DND-41 (cell line): ENCODE measurements around the gene PTPRK.

Experiments
- ATAC-seq: fragments of 200-7000 bp; cut with Tn5 transposase; 3 replicates; pipeline ENCODE4 v1.9.1; 2021; ENCODE audit warnings: low read depth; ENCODE audit not compliant: insufficient read depth
- DNase-seq: peaks from one replicate; pipeline ENCODE4 v3.0.0-alpha.2; 2020
- H2AFZ ChIP-seq: 2 replicates; pipeline ENCODE4 v1.6.0; 2012; ENCODE audit warnings: low read depth, low read length
- H3K27ac ChIP-seq: 2 replicates; pipeline ENCODE4 v1.5.1; 2012; ENCODE audit warnings: low read length, inconsistent platforms
- H3K27me3 ChIP-seq: fragments of 200-600 bp; sonication (generic); 2 replicates; pipeline ENCODE4 v1.6.0; 2012; ENCODE audit warnings: low read length, mild to moderate bottlenecking, inconsistent platforms; ENCODE audit not compliant: insufficient read depth, poor library complexity
- H3K36me3 ChIP-seq: 2 replicates; pipeline ENCODE4 v1.5.1; 2012; ENCODE audit warnings: low read length, inconsistent platforms; ENCODE audit not compliant: insufficient read depth
- H3K4me1 ChIP-seq: 2 replicates; pipeline ENCODE4 v1.5.1; 2012; ENCODE audit warnings: mild to moderate bottlenecking, low read length; ENCODE audit not compliant: insufficient read depth
- H3K4me2 ChIP-seq: 2 replicates; pipeline ENCODE4 v1.6.0; 2012; ENCODE audit warnings: mild to moderate bottlenecking, moderate library complexity, low read length, inconsistent platforms; ENCODE audit not compliant: insufficient read depth
- H3K4me3 ChIP-seq, 2 experiments: fragments of 200-600 bp in 1 of 2; shearing (Covaris generic) in 1 of 2; 2 replicates each; pipeline ENCODE4 v1.5.1; 2012 to 2016; ENCODE audit warnings: inconsistent platforms in 2 of 2, low read length in 2 of 2, mild to moderate bottlenecking in 2 of 2, low read depth in 1 of 2, moderate library complexity in 1 of 2
- H3K79me2 ChIP-seq: 2 replicates; pipeline ENCODE4 v1.6.0; 2012; ENCODE audit warnings: low read length, inconsistent platforms; ENCODE audit not compliant: insufficient read depth
- H3K9ac ChIP-seq: 2 replicates; pipeline ENCODE4 v1.6.0; 2012; ENCODE audit warnings: low read depth, mild to moderate bottlenecking, inconsistent platforms, low read length, moderate library complexity
- H3K9me3 ChIP-seq: 2 replicates; pipeline ENCODE4 v1.5.1; 2012; ENCODE audit warnings: low read length, moderate library complexity, mild to moderate bottlenecking, inconsistent platforms; ENCODE audit not compliant: insufficient read depth, severe bottlenecking
- H4K20me1 ChIP-seq: 2 replicates; pipeline ENCODE4 v1.6.0; 2012; ENCODE audit warnings: low read length; ENCODE audit not compliant: insufficient read depth
- EZH2 ChIP-seq: IDR thresholded peaks from 3 replicates; pipeline ENCODE4 v1.6.1; 2012; ENCODE audit warnings: borderline replicate concordance, low read depth, mild to moderate bottlenecking, moderate library complexity, low read length, inconsistent platforms; ENCODE audit not compliant: severe bottlenecking
- TF ChIP-seq, protein P1 (sequence below): IDR thresholded peaks from 2 replicates; pipeline ENCODE4 v1.5.1; 2012; ENCODE audit warnings: borderline replicate concordance, low read length, moderate library complexity, mild to moderate bottlenecking; ENCODE audit not compliant: poor library complexity, severe bottlenecking; ENCODE audit errors: extremely low read depth

PTPRK gene

DNA sequence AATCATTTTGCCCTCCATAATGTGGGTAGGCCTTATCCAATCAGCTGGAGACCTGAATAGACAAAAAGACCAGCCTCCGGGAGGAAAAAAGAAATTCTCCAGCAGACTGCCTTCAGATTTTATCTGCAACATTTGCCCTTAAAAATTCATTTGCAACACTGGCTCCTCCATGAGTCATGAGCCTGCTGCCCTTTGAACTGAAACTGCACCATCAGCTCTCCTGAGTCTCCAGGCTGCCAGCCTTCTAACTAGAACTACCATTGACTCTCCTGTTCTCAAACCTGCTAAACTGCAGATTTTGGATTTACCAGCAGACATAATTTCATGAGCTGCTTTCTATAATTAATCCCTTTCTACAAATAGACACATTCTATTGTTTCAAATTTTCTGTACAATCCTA is 395.7 kb downstream of the PTPRK start:
- H3K9ac ChIP-seq = no peak overlapping the region
- no peaks in the 10 kb centered on the region for H4K20me1 ChIP-seq
- H3K27me3 ChIP-seq = no peaks in the 10 kb centered on the region
- no peak overlapping the region for H3K27ac ChIP-seq
- H2AFZ ChIP-seq = no peak overlapping the region
- TF ChIP-seq, protein P1, sequence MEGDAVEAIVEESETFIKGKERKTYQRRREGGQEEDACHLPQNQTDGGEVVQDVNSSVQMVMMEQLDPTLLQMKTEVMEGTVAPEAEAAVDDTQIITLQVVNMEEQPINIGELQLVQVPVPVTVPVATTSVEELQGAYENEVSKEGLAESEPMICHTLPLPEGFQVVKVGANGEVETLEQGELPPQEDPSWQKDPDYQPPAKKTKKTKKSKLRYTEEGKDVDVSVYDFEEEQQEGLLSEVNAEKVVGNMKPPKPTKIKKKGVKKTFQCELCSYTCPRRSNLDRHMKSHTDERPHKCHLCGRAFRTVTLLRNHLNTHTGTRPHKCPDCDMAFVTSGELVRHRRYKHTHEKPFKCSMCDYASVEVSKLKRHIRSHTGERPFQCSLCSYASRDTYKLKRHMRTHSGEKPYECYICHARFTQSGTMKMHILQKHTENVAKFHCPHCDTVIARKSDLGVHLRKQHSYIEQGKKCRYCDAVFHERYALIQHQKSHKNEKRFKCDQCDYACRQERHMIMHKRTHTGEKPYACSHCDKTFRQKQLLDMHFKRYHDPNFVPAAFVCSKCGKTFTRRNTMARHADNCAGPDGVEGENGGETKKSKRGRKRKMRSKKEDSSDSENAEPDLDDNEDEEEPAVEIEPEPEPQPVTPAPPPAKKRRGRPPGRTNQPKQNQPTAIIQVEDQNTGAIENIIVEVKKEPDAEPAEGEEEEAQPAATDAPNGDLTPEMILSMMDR = no peak
- no peak for TF ChIP-seq EZH2
- no peaks in the 10 kb centered on the region for H3K9me3 ChIP-seq
- ATAC-seq (no peak), DNase-seq (no peak)
- no peak overlapping the region for H3K4me3 ChIP-seq
- no peaks in the 10 kb centered on the region for H3K36me3 ChIP-seq
- no peak overlapping the region for H3K4me2 ChIP-seq
- no peaks in the 10 kb centered on the region for H3K79me2 ChIP-seq
- H3K4me1 ChIP-seq = no peaks in the 10 kb centered on the region

DNA sequence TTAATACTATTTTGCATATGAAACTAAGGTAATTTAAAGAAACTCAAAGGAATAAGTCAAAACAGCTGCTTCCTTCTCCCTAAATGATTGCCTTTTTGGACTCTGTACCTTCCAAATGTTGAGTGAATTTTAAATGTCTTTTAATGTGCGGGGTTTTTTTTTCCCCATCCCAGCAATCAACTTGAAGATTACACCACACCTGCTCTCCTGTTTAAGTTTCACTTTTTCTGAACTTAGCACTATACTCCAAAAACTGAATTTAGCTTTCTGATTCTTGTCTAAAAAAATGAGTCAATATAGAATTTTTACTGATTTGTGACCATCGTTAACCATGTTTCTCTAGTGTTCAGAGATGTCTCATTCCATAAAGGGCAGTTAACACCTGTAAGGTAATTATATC is 398.8 kb downstream of the PTPRK start:
- ATAC-seq (no peak), DNase-seq (no peak)
- Histone ChIP-seq H3K9ac (no peak overlapping the region), H3K4me1 (no peaks in the 10 kb centered on the region), H3K36me3 (no peaks in the 10 kb centered on the region), H3K27me3 (no peaks in the 10 kb centered on the region), H3K4me2 (no peak overlapping the region), H3K27ac (no peak overlapping the region), H3K4me3 (no peak overlapping the region), H3K79me2 (no peaks in the 10 kb centered on the region), H3K9me3 (no peaks in the 10 kb centered on the region), H4K20me1 (no peaks in the 10 kb centered on the region), H2AFZ (no peak overlapping the region)
- TF ChIP-seq, protein P1 = no peak
- no peak for TF ChIP-seq EZH2

- H3K9ac ChIP-seq = no peak overlapping the region
- H3K4me1 ChIP-seq = no peaks in the 10 kb centered on the region
- no peak overlapping the region for H3K27ac ChIP-seq
- no peaks in the 10 kb centered on the region for H3K79me2 ChIP-seq
- DNase-seq = no peak
- no peak overlapping the region for H3K4me2 ChIP-seq
- no peak for TF ChIP-seq EZH2
- TF ChIP-seq, protein P1 = no peak
- no peaks in the 10 kb centered on the region for H3K36me3 ChIP-seq
- ATAC-seq = no peak
- no peaks in the 10 kb centered on the region for H3K9me3 ChIP-seq
- no peak overlapping the region for H3K4me3 ChIP-seq
- H3K27me3 ChIP-seq = no peaks in the 10 kb centered on the region
- H2AFZ ChIP-seq = no peak overlapping the region
- H4K20me1 ChIP-seq = no peaks in the 10 kb centered on the region
Observed at GRCh38 chr6:128121190-128121589, 399.2 kb downstream of the PTPRK start.

DNA sequence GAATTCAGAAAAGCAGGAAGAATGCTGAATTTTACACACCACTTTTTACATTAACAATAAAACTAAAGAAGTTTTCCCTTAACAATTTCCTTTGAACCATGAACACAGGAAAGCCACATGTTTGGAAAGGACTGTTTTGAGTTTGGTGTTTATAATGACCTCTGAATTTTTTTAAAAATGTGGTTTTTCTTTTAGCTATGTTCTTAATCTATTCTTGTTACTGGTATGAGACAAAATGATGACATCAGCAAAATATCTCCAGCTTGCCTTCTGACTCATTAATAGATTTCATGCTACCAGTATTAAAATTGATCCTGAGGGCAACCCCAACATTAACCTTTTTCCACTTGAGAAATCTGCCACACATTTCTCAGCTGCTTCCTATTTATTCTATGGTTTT is 402.0 kb downstream of the PTPRK start:
- TF ChIP-seq, protein P1 = no peak
- no peak for TF ChIP-seq EZH2
- ATAC-seq = no peak
- Histone ChIP-seq H3K4me2 (no peak overlapping the region), H3K9ac (no peak overlapping the region), H3K4me3 (no peak overlapping the region), H3K36me3 (no peaks in the 10 kb centered on the region), H3K4me1 (no peaks in the 10 kb centered on the region), H3K27me3 (no peaks in the 10 kb centered on the region), H4K20me1 (no peaks in the 10 kb centered on the region), H3K9me3 (no peaks in the 10 kb centered on the region), H3K27ac (no peak overlapping the region), H3K79me2 (no peaks in the 10 kb centered on the region), H2AFZ (no peak overlapping the region)
- no peak for DNase-seq
